Psoas muscle (tissue), 8 donors: ENCODE data around the gene SSB. TPM values are rescaled to one million over a fixed set of nuclear protein-coding genes. Genes with fewer than 3 reads are reported as not detected.
"Not testable (repeated sequence)": the region's sequence is repeated elsewhere in the genome, so short reads cannot be mapped to it uniquely, and the experiment has no call there.

Experiments
- ATAC-seq, 4 donors: fragments of 200-7000 bp; cut with Tn5 transposase; one replicate each; pipeline ENCODE4 v1.9.1; 2020; ENCODE audit warnings: moderate library complexity in 3 of 4, mild to moderate bottlenecking in 2 of 4
- DNase-seq, 2 donors: peaks; one replicate each; pipeline ENCODE4 v3.0.0-alpha.2; 2020
- H3K27ac ChIP-seq: fragments of 200-600 bp; one replicate; pipeline ENCODE4 v1.8.0; 2022
- H3K27me3 ChIP-seq, 3 donors: fragments of 200-600 bp in 1 of 3; one replicate each; pipeline versions ENCODE4 v1.6.1 to v1.8.0; 2013 to 2022; ENCODE audit warnings: low read length in 2 of 3, mild to moderate bottlenecking in 2 of 3, moderate library complexity in 1 of 3; ENCODE audit not compliant: insufficient read depth in 3 of 3
- H3K36me3 ChIP-seq, 2 donors: fragments of 200-600 bp in 1 of 2; one replicate each; pipeline versions ENCODE4 v1.6.1 to v1.8.0; 2013 to 2022; ENCODE audit warnings: low read depth in 1 of 2, mild to moderate bottlenecking in 1 of 2, moderate library complexity in 1 of 2; ENCODE audit not compliant: insufficient read depth in 1 of 2
- H3K4me1 ChIP-seq: fragments of 200-600 bp; one replicate; pipeline ENCODE4 v1.8.0; 2022
- H3K4me3 ChIP-seq: fragments of 200-600 bp; one replicate; pipeline ENCODE4 v1.8.0; 2022; ENCODE audit warnings: mild to moderate bottlenecking
- H3K9me3 ChIP-seq: fragments of 200-600 bp; one replicate; pipeline ENCODE4 v1.8.0; 2022
- WGBS, 3 donors: extraction: QIAGEN DNeasy Blood & Tissue Kit; methylation state at CpG; one replicate each; pipeline versions ENCODE4 v1.1.6 to v1.1.7; 2013; 5-methylcytosine and 5-hydroxymethylcytosine counted together
- intact Hi-C, 2 donors: fragments of 100-400 bp; cut with DNase I; formaldehyde crosslinking; loops; one replicate each; pipeline versions ENCODE4 v1.11.0 to v1.14.2; 2022
- polyA plus RNA-seq, 3 donors: library from polyadenylated mRNA; stranded (reverse); fragments of 200-250 nt; gene quantifications; one replicate each; pipeline ENCODE4 v1.2.3, GENCODE V29; 2013
- total RNA-seq, 4 donors: library from RNA; stranded (reverse); fragmentation: NEBNext Ultra II Directional in 2 of 4; extraction: Animal tissue kit (Norgen Biotek cat#: 25700) in 2 of 4; gene quantifications; one replicate each; pipeline versions ENCODE4 v1.2.1 to v1.2.4, GENCODE V29; 2021 to 2023
- TF ChIP-seq, protein P1 (sequence below): fragments of 200-600 bp; IDR thresholded peaks from one replicate; pipeline ENCODE4 v1.8.0; 2022; ENCODE audit warnings: antibody characterized with exemption
- donor health status: healthy with polysubstance abuse.
- donor health status: DM: no; HTN: no; CAD: no; lungs with moderate emphysema.
- donor health status: Bipolar disorder and iron deficiency.
- donor health status: healthy.
- donor health status: DM: yes; HTN: yes; CAD: no.
- donor health status: DM: no; HTN: no; CAD: no.
- donor health status: DM: no; HTN: no; CAD: no.
- donor health status: DM: yes; HTN: yes; CAD: no.

Gene SSB
- total and polyA plus RNA-seq, 7 donors = 37.9 to 120 (median 56.7) TPM

DNA sequence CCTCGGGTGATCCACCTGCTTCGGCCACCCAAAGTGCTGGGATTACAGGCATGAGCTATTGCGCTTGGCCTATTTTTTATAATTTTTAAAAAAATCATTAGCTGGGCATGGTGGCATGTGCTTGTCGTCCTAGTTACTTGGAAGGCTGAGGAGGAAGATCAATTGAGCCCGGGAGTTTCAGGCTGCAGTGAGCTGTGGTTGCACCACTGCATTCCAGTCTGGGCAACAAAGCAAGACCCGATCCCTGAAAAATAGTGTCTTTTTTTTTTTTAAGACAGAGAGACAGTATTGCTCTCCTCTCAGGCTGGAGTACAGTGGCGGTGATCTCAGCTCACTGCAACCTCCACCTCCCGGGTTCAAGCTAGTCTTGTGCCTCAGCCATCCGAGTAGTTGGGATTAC, 4.8 kb downstream of the SSB start:
- no peaks in the 10 kb centered on the region for H3K9me3 ChIP-seq
- no peak overlapping the region for H3K27ac ChIP-seq
- WGBS, 3 donors = 89 to 93% (median 90%) methylated on average over 9 of the region's 9 CpGs
- intact Hi-C loops = no loop called here
- no peaks in the 10 kb centered on the region for H3K27me3 ChIP-seq
- DNase-seq (no peak), ATAC-seq (no peak)
- H3K36me3 ChIP-seq = peaks cover 3 to 66% of the 10 kb centered on the region in 2 donors
- peaks cover 18% of the 10 kb centered on the region for H3K4me1 ChIP-seq
- TF ChIP-seq, protein P1, sequence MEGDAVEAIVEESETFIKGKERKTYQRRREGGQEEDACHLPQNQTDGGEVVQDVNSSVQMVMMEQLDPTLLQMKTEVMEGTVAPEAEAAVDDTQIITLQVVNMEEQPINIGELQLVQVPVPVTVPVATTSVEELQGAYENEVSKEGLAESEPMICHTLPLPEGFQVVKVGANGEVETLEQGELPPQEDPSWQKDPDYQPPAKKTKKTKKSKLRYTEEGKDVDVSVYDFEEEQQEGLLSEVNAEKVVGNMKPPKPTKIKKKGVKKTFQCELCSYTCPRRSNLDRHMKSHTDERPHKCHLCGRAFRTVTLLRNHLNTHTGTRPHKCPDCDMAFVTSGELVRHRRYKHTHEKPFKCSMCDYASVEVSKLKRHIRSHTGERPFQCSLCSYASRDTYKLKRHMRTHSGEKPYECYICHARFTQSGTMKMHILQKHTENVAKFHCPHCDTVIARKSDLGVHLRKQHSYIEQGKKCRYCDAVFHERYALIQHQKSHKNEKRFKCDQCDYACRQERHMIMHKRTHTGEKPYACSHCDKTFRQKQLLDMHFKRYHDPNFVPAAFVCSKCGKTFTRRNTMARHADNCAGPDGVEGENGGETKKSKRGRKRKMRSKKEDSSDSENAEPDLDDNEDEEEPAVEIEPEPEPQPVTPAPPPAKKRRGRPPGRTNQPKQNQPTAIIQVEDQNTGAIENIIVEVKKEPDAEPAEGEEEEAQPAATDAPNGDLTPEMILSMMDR = no peak
- H3K4me3 ChIP-seq = no peak overlapping the region

DNA sequence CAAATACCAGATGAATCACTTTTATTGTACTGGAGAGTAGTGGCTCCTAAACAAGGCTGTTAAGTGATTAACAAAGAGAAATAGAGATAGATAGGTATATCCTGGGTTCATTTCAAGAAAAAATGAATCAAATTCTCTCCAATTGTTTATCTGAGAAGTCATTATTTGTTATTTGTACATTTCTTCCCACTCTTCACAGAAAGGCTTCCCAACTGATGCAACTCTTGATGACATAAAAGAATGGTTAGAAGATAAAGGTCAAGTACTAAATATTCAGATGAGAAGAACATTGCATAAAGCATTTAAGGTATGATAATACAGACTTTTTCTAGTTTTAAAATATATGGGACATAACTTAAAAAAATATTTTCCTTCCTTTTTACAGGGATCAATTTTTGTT, 7.9 kb downstream of the SSB start:
- no peak for ATAC-seq
- Histone ChIP-seq H3K4me1 (no peaks in the 10 kb centered on the region), H3K27ac (no peak overlapping the region), H3K9me3 (no peaks in the 10 kb centered on the region), H3K4me3 (no peak overlapping the region), H3K36me3 (peaks cover 3 to 87% of the 10 kb centered on the region in 2 donors), H3K27me3 (no peaks in the 10 kb centered on the region)
- no peak for DNase-seq
- intact Hi-C loops = no loop called here
- TF ChIP-seq, protein P1 = no peak

DNA sequence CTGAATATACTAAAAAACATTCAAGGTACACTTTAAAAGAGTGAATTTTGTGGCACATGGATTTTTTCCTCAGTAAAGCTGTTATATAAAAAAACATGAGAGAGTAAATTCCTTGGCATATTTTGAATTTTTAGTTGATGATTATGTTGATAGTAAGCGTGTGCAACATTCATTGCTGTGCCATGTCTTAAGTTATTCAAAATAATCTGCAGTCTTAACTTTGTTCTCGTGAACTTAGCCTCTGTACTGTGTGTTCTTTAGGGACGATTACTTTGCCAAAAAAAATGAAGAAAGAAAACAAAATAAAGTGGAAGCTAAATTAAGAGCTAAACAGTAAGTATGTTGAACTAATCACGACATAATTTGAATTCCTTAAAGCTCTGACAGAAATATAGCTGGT, 9.6 kb downstream of the SSB start:
- DNase-seq = no peak
- TF ChIP-seq, protein P1 = no peak
- Histone ChIP-seq H3K4me3 (no peak overlapping the region), H3K36me3 (peaks cover 3 to 87% of the 10 kb centered on the region in 2 donors), H3K27me3 (no peaks in the 10 kb centered on the region), H3K9me3 (no peaks in the 10 kb centered on the region), H3K27ac (no peak overlapping the region), H3K4me1 (no peaks in the 10 kb centered on the region)
- WGBS, 3 donors = 70 to 85% (median 75%) methylated on average over 4 of the region's 4 CpGs
- intact Hi-C loops = no loop called here
- no peak for ATAC-seq

DNA sequence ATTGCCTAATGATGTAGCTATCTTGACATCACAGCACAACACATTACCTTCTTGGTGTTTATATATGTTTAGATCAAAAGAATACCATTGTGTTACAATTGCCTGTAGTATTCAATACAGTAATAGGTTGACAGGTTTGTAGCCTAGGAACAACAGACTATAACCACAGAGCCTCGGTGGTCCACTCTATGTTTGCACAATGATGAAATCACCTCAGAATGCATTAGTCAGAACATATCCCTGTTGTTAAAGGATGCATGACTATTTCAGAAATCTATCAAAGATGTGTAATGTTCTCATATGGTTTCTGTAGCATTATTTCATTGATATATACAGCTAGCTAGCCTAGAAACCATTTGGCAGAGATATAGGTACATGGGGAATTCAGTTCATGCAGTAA, 17.2 kb downstream of the SSB start:
- peak in 2 of 4 donors; percentile 39 to 45 for ATAC-seq
- Histone ChIP-seq H3K4me1 (peaks cover 3% of the 10 kb centered on the region), H3K27me3 (no peaks in the 10 kb centered on the region), H3K36me3 (peaks cover 2 to 95% of the 10 kb centered on the region in 2 donors), H3K27ac (no peak overlapping the region), H3K4me3 (no peak overlapping the region), H3K9me3 (no peaks in the 10 kb centered on the region)
- intact Hi-C loops = no loop called here
- TF ChIP-seq, protein P1 = no peak
- WGBS, 3 donors = 30 to 54% (median 41%) methylated on average over 1 of the region's 1 CpG
- no peak for DNase-seq

DNA sequence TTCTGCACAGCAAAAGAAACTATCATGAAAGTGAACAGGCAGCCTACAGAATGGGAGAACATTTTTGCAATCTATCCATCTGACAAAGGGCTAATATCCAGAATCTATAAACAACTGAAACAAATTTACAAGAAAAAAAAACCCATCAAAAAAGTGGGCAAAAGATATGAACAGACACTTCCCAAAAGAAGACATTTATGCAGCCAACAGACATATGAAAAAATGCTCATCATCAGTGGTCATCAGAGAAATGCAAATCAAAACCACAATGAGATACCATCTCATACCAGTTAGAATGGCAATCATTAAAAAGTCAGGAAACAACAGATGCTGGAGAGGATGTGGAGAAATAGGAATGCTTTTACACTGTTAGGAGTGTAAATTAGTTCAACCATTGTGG, 18.3 kb downstream of the SSB start:
- H3K36me3 ChIP-seq = peaks cover 2 to 93% of the 10 kb centered on the region in 2 donors
- H3K4me3 ChIP-seq, H3K27me3 ChIP-seq, DNase-seq, H3K27ac ChIP-seq, intact Hi-C loops, ATAC-seq, H3K4me1 ChIP-seq, H3K9me3 ChIP-seq: not testable (repeated sequence)

DNA sequence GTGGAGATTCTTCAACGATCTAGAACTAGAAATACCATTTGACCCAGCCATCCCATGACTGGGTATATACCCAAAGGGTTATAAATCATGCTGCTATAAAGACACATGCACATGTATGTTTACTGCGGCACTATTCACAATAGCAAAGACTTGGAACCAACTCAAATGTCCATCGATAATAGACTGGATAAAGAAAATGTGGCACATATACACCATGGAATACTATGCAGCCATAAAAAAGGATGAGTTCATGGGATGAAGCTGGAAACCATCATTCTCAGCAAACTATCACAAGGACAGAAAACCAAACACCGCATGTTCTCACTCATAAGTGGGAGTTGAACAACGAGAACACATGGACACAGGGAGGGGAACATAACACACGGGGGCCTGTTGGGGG, 18.7 kb downstream of the SSB start:
- WGBS, 3 donors = 96 to 97% (median 97%) methylated on average over 6 of the region's 6 CpGs

More for the DNA sequence above, 18.7 kb downstream of the SSB start:
- intact Hi-C loops, H3K27ac ChIP-seq, H3K9me3 ChIP-seq, H3K4me3 ChIP-seq, H3K27me3 ChIP-seq, DNase-seq, ATAC-seq: not testable (repeated sequence)
- peaks cover 13% of the 10 kb centered on the region for H3K4me1 ChIP-seq
- peaks cover 2 to 91% of the 10 kb centered on the region in 2 donors for H3K36me3 ChIP-seq
